HG03139 (cell line): ENCODE measurements around the gene POU2AF2.
"Not testable (repeated sequence)": the region's sequence is repeated elsewhere in the genome, so short reads cannot be mapped to it uniquely, and the experiment has no call there.

Experiments
- ATAC-seq: cut with Tn5 transposase; IDR thresholded peaks from one replicate; pipeline ENCODE4 v1.9.1; 2021; ENCODE audit not compliant: unreplicated experiment

The POU2AF2 gene, protein sequence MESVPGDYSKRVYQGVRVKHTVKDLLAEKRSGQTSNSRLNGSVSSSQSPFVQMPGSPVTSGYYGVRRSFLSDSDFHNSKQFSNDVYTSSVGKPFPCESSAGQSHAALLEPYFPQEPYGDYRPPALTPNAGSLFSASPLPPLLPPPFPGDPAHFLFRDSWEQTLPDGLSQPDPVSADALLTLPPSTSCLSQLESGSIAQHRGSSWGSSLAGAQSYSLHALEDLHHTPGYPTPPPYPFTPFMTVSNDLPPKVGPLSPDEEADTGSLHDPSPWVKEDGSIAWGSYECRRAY

DNA sequence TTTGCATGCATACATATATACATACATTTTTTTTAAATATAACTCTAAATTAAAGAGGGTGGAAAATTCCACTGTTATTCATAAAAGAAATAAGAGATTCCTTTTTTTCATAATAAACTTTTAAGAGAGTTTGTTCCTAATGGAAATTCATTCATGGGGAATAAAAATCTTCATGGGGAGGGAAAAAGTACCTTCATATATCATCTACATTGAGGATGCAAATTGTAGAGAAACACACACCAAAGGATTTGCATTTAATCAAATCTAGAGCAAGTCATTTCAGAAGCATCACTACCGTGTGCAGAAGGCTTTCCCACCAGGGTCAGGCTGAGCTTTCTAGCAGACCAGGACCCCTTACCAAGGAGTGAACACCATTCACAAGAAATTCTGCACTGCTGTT is at the start of gene POU2AF2:
POU2AF2 (plus strand) TSS at position 301 of the 400 bp plus-strand sequence. CDS start 129 bp downstream, outside the sequence.
- no peak for ATAC-seq

DNA sequence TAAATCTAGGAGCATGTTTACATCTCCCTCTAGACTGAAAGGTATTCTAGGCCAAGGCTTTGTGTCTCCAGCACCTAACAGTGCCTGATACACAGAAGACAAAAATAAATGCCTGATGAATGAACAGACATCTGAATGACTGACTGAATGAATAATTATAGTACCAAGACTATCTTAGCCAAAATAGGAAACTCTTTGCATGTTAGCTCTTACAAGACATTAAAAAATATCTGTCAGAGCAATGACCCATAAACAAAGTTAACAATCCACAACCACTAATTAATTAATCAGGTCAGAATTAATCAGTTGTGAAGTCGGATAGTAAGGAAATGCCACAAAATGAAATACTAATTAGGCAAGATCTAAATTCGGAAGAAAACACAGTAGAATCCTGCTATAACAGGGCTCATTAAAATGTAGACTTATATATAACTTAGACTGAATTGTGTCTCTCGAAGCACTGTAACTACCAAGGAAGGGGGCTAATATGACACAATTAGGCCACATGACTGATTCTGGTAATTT is 45.5 kb upstream of the POU2AF2 start:
- ATAC-seq, result no peak

DNA sequence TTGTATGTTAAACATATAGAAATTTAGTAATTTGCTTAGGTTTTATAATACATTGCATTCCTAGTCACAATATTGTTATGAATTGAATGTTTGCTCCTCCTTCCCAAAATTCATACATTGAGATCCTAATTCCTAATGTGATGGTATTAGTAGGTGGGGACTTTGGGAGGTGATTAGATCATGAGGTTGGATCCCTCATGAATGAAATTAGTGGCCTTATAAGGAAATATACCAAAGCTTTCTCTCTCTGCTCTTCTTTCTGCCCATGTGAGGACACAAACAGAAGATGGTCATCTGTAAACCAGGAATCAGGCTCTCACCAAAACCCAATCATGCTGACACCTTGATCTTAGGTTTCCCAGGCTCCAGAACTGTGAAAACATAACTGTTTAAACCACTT is 41.3 kb upstream of the POU2AF2 start:
- ATAC-seq, result no peak

DNA sequence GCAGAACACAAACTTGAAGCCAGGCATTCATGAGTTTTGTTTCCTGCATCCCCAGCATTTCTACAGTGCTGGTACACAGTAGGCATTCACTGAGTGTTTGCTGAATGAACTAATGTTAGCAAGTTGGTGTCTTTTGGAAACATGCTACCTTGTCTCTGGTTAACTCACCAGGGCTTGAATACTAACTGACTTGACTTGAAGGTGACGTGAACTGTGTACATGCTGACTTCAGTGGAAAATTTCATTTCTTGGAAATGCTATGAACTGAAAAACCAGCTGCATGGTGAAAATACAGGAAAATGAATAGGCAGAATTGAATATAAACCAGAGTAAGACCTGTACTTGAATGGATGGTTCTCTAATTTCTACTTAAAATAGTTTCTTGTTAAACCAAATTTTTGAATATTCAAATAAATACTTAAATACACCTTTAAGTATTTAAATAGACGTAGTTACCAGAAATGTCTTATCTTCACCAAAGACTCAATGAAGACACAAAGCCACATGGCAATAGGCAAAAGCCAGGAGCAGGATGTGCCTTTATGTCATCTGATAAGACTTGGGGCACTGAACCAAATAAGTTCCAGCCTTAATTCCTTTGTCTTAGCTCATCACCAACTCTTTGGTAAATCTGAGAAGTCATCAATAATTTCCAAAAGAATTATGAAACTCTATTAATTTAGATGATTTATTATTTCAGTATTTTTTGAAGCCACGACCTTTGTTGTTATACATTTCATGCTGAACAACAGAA is 39.7 kb upstream of the POU2AF2 start:
- ATAC-seq, result no peak

DNA sequence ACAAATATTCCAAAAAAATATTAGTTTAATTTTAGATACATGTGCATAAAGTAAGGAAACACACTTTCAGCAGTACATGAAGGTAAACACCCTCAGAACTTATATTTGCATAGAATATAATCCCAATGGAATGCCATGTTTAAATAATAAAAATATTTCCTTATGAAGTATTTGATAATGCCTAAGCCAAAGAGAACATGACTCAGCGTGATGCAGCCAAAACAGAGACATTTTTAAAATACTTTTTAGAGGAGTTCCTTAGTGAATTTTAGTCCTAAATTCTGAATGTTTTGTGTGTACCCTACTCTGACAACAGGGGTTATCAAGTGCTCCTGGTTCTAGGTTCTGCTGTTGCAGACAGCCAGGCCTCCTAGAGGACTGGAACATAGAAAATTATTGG is 39.1 kb upstream of the POU2AF2 start:
- no peak for ATAC-seq

DNA sequence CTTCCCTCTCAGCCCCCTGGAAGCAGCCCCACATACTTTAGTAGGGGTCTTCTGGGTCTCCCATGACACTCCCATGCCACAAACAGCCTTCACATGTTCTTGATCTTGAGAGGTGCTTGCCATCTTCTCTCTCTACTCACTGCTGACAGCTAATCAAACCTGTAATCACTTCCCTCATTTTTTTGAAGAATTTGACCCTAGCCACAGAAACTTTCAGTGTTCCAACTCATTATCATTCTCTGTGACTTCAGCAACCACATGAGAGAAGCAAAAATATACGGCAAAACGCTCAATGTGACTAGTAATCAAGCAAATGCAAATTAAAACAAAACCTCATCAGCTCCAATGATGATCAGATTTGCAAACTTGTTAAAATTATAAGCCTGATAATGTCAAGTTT is 38.3 kb upstream of the POU2AF2 start:
- no peak for ATAC-seq

DNA sequence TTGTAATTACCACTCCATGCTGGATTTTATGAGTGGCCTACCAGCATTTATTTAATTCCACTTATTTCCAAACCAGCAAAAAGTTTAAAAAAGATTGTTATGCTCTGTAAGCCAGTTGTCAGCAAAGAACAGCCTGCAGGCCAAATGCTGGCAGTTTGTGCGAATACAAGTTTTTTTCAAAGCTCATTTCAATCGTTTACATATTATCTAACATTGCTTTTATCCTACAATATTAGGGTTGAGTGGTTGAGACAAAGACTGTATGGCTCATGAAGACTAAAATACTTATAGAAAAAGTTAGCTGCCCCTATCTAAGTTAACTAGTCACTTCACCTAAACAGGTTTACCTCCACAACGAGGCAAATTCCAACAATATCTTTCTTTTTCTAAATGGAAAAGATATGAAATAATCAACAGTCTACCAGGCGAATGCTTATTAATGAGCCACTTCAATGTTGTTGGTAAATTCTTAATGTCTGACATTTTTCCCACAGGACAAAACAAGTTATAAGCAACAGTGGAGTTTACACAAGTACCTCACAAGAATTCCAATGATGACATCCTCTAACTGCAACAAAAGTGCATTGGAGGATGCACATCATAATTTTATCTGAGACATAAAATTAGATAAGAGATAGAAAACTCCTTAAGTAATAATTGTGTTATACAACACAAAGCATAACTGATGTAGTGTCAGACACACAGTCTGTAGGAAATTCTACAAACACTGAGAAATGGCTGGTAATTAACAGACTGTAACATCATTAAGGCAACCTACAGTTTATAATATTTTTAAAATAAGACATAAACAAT is 35.8 kb upstream of the POU2AF2 start:
- ATAC-seq, result no peak

DNA sequence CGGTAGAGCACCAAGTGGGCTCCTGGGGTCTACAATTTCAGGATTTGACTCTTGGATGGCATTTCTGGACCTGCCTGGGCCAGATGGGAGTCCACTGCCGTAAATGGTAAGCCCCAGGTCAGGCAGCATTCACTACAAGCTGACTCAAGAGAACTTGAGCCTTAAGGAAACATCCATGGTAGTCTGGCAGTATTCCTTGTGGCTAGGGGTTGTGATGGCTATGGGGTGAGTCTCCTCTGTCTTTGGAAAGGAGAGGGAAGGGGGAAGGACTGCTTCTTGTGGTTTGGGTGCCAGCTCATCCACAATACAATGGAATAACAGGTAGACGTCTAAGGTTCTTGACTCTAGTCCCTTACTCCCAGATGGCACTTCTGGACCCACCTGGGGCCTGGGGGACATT is 32.3 kb upstream of the POU2AF2 start:
- no peak for ATAC-seq

DNA sequence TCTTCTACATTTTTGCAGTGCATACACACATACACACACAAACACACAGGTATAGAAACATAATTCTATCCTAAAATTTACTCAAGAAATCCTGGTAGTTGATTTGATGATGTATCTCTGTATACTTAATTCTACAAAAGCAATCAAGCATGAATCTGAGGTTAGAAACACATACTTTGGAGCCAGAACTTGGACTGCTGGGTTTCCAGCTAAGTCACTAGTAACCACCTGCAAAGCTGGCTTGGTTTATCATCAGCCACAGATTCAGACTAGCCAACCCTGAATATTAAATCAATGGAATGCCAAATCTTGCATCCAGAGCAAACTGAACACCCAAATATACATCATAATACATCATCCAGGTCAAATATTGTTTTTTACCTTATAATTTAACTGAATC is 24.8 kb upstream of the POU2AF2 start:
- no peak for ATAC-seq

DNA sequence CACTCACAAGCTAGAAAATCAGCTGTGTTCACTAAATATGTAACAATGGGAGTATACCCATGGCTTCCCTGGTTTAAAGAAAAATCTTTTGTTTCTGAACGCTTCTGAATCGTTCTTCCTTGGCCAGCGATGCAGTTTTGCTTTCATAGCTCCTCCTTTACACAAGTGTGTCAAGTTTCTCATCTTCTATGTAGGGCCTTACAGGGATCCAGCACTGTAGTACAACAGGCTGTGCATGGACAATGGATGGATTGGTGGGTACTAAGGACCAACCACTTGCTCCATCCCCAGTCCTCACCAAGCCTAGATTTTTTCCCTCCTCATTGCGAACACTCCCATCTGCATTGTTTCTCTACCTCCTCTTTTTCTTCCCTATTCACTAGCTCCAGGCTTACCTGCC is 24.3 kb upstream of the POU2AF2 start:
- no peak for ATAC-seq

DNA sequence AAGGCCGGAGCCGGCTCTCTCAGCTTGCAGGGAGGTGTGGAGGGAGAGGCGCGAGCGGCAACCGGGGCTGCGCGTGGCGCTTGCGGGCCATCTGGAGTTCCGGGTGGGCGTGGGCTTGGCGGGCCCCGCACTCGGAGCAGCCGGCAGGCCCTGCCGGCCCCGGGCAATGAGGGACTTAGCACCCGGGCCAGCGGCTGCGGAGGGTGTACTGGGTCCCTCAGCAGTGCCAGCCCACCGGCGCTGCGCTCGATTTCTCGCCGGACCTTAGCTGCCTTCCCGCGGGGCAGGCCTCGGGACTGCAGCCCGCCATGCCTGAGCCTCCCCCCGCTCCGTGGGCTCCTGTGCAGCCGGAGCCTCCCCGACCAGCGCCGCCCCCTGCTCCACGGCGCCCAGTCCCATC is 23.6 kb upstream of the POU2AF2 start:
- not testable (repeated sequence) for ATAC-seq

DNA sequence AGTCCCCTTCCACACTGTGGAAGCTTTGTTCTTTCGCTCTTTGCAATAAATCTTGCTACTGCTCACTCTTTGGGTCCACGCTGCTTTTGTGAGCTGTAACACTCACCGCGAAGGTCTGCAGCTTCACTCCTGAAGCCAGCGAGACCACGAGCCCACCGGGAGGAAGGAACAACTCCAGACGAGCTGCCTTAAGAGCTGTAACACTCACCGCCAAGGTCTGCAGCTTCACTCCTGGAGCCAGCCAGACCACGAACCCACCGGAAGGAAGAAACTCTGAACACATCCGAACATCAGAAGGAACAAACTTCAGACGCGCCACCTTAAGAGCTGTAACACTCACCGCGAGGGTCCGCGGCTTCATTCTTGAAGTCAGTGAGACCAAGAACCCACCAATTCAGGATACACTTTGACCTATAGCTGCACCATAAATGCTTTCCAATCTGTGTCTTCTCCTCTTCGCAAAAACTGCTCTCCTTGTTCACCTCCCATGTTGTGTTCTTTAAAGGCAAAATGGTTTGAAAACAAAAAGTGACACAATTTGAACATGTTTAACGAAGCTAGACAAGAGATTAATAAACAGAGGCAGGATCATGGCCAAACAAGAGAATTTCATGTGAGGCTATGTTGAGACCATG is 22.6 kb upstream of the POU2AF2 start:
- ATAC-seq, result not testable (repeated sequence)

DNA sequence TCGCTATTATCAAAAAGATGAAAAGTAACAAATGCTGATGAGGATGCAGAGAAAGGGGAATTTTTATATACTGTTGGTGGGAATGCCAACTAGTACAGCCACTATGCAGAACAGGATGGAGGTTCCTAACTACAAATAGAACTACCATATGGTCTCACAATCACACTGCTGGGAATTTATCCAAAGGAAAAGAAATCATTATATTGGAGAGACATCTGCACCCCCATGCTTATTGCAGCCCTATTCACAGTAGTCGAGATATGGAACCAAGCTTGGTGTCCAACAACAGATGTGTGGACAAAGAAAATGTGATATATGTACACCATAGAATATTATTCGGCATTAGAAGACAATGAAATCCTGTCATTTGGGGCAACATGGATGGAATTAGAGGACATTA is 19.6 kb upstream of the POU2AF2 start:
- ATAC-seq, result no peak

DNA sequence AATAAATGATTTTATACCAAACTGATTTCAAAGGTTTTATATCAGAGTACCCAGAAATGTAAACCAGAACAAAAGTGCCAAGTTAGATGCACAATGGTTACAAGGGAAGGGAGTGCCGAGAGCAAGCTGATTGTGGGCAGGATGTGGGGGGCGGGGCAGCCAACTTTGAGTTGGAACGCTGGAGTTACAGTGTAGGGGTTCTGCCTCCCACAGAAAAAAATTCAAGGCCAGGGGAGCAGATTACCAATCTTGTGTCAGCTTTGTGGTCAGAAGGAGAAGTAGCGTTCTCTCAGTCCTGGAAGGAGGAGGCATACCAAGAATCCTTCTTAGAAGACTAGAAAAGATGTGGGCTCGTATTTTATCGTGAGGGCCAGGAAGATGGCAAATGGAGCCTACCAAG is 15.9 kb upstream of the POU2AF2 start:
- ATAC-seq, result no peak

DNA sequence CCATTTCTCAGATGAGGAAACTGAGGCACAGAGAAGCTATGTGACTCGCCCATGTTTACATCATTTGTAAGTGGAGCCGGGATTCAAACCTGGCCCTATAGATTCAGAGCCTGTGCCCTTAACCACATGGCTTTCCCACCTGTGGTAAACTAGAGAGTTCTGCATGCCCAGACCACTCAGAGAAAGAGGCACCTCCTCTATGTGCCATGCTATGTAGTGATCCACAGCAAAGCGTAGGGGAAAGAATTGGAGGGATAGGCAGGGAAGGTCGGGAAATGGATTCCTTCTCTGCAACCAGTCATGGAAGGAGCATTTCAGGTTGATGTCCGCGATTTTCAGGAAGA is 15.4 kb upstream of the POU2AF2 start:
- ATAC-seq, result peak; percentile 24

DNA sequence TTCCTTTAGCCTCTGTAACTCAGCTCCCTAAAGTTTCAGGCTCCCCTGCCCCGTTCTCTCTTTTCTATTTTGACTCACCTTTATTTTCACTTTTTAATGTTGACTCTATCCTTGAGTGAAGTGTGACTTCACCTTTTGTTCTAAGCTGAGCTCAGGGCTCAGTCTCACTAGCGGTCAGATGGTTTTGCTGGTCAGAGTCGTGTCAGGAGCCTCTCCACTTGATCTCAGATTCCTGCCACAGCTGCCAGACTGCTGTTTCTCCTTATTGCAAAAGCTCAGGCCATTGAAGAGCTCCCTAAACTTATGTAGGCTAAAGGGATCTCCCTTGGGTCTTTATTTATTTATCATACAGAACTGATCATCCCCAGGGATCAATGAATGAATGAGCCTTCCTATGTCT is 13.7 kb upstream of the POU2AF2 start:
- no peak for ATAC-seq

DNA sequence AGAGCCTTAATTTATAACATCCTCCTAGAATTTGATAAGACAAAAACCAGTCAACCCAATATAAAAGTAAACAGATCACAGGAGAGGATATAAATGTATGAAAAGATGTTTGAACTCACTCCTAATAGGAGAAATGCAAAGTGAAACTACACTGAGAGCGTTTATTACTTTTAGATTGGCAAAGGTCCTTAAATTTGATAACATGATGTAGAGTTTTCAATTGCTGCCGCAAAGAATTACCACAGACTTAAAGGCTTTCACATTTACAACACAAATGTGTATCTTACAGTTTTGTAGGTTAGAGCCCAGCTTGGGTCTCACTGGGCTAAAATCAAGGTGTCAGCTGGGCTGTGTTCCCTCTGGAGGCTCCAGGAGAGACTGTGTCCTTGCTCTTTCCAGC is 9.1 kb upstream of the POU2AF2 start:
- no peak for ATAC-seq

DNA sequence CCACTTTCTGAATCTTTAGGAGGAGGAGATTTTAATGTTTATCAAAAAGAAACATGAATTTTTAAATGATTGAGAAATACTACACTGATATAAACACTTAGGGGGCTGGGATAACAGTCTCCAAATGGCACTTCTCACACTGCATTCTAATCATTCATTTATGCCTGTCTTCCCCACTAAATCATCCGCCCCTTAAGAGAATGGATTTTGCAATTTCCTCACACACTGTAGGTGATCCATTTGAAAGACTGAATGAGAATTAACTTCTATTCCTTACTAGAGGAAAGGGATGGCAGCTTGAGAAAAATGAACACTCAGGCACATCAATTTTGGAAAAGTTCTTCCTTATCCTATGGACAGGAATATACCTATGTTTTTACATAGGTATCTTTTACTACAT is 7.6 kb upstream of the POU2AF2 start:
- ATAC-seq, result no peak

DNA sequence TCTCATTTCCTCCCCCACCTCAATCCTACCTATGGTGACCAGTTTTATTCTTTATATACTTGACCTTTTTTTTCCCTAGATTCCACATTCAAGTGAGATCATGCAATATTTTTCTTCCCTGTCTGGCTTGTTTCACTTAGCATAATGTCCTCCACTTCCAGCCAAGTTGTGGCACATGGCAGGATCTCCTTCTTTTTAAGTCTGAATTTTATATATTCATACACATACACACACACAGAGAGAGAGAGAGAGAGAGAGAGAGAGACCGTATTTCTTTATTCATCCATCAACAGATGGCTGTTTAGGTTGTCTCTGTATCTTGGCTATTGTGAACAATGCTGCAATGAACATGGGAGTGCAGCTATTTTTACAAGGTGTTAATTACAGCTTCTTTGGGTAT is 1.4 kb downstream of the POU2AF2 start:
- no peak for ATAC-seq

DNA sequence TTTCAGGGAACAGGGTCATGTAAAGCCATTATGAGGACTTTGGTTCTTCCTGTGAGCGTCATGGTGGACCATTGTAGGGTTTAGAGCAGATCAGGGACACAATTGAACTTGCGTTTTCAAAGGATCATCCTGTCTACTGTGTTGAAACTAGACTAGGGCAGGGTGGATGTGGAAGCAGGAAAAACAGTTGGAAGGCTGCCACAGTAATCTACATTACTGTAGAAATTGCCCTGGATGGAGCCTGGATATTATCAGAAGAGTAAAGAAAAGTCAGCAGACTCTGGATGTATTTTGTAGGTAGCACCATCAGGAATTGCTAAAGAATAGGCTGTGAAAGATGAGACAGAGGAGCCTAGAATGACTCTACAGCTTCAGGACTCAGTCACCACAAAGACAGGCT is 5.4 kb downstream of the POU2AF2 start:
- ATAC-seq, result no peak

DNA sequence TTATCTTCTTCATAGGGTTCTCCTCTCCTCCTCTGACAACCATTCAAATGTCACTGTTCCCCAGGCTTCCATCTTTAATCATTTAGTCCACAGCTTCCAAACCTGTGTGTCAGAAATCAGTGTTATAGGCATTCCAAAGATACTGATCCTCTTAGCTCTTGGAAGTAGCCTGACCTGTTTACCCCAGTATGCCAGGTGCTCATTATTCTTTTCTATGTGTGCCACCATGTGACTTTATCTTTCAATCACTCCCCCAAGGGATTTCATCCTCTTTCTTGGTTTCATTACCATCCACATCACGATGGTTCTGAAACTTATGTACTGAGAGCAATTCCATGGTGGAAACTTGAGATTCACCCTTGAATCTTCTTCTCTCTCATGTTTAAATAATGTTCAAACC is 7.6 kb downstream of the POU2AF2 start:
- no peak for ATAC-seq
